HG03575 (cell line): ENCODE measurements around the gene CREBL2.

ENCODE experiments used
- ATAC-seq: cut with Tn5 transposase; IDR thresholded peaks from one replicate; pipeline ENCODE4 v1.9.1; 2021; ENCODE audit not compliant: unreplicated experiment, insufficient number of reproducible peaks, low FRiP score; ENCODE audit errors: extremely low read depth

The CREBL2 gene

GRCh38 chr12:12693111-12693671 is 81.5 kb downstream of the CREBL2 start:
- no peak for ATAC-seq
